Ascending aorta (tissue), 2 donors: ENCODE measurements around the gene POMC. TPM values are rescaled to one million over a fixed set of nuclear protein-coding genes. Genes with fewer than 3 reads are reported as not detected.
"Not testable (repeated sequence)": the region's sequence is repeated elsewhere in the genome, so short reads cannot be mapped to it uniquely, and the experiment has no call there.

ENCODE experiments used
- DNase-seq, 2 donors: peaks; one replicate each; pipeline ENCODE4 v3.0.0-alpha.2; 2019; ENCODE audit warnings: low spot score in 2 of 2
- H3K27ac ChIP-seq, 2 donors: fragments of 200-600 bp; sonication (generic); one replicate each; pipeline ENCODE4 v1.5.1; 2016 to 2017; ENCODE audit warnings: mild to moderate bottlenecking in 1 of 2
- H3K27me3 ChIP-seq: fragments of 200-600 bp; sonication (generic); one replicate; pipeline ENCODE4 v1.5.1; 2017
- H3K36me3 ChIP-seq, 2 donors: fragments of 200-600 bp; sonication (generic); one replicate each; pipeline ENCODE4 v1.5.1; 2016
- H3K4me1 ChIP-seq, 2 donors: fragments of 200-600 bp; sonication (generic); one replicate each; pipeline ENCODE4 v1.5.1; 2016 to 2017; ENCODE audit warnings: mild to moderate bottlenecking in 1 of 2
- H3K4me3 ChIP-seq, 2 donors: fragments of 200-600 bp; sonication (generic); one replicate each; pipeline ENCODE4 v1.5.1; 2016 to 2017; ENCODE audit warnings: mild to moderate bottlenecking in 1 of 2
- H3K9me3 ChIP-seq, 2 donors: fragments of 200-600 bp; sonication (generic); one replicate each; pipeline ENCODE4 v1.5.1; 2016
- CTCF ChIP-seq, 3 experiments: fragments of 200-600 bp in 2 of 3; fragments of 450-650 bp in 1 of 3; sonication (generic) in 2 of 3; IDR thresholded peaks; one replicate each; pipeline ENCODE4 v1.5.1; 2016 to 2019; ENCODE audit warnings: antibody characterized with exemption in 3 of 3, mild to moderate bottlenecking in 1 of 3, moderate library complexity in 1 of 3
- intact Hi-C: fragments of 100-400 bp; cut with DNase I; formaldehyde crosslinking; loops from one replicate; pipeline ENCODE4 v1.15.1; 2023
- total RNA-seq: library from RNA; depleted of rRNA; stranded (reverse); fragments of >200 nt; gene quantifications from one replicate; pipeline ENCODE4 v1.1.0, GENCODE V29; 2016

Gene POMC
- total RNA-seq, 1 donor from 2014 or later, result 18.6 TPM

- H3K27me3 ChIP-seq, result peaks cover 8% of the 10 kb centered on the region
- TF ChIP-seq CTCF (IDR thresholded peaks at IDR 0.05), result no peak
- H3K4me1 ChIP-seq, result peaks cover 0 to 7% of the 10 kb centered on the region in 2 donors
- no peaks in the 10 kb centered on the region for H3K36me3 ChIP-seq
- intact Hi-C loops, result no loop called here
- no peak overlapping the region for H3K27ac ChIP-seq
- DNase-seq, result no peak
- no peaks in the 10 kb centered on the region for H3K9me3 ChIP-seq
- H3K4me3 ChIP-seq, result no peak overlapping the region
Measured at GRCh38 chr2:25165992-25166875, 2.1 kb downstream of the POMC start.

DNA sequence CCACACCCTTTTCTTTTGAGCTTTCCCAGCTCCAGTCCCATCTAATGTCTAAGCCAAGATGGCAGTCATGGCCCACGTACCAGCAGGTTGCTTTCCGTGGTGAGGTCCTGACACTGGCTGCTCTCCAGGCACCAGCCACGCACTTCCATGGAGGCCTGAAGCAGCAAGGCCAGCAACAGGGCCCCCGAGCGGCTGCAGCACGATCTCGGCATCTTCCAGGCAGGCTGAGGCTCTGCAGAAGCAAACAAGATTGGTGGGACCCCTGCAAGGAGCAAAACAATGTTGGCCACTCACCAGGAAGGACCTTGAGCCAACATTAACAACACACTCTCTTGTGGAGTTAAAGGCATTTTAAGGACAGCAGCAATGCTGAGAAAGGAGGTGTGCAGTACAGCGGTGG lies 3.8 kb downstream of the POMC start:
- H3K4me1 ChIP-seq, result peaks cover 0 to 7% of the 10 kb centered on the region in 2 donors
- no peak overlapping the region for H3K27ac ChIP-seq
- H3K27me3 ChIP-seq, result peaks cover 8% of the 10 kb centered on the region
- TF ChIP-seq CTCF (IDR thresholded peaks at IDR 0.05), result no peak
- no peak overlapping the region for H3K4me3 ChIP-seq
- intact Hi-C loops, result no loop called here
- no peaks in the 10 kb centered on the region for H3K9me3 ChIP-seq
- no peaks in the 10 kb centered on the region for H3K36me3 ChIP-seq
- DNase-seq, result no peak

DNA sequence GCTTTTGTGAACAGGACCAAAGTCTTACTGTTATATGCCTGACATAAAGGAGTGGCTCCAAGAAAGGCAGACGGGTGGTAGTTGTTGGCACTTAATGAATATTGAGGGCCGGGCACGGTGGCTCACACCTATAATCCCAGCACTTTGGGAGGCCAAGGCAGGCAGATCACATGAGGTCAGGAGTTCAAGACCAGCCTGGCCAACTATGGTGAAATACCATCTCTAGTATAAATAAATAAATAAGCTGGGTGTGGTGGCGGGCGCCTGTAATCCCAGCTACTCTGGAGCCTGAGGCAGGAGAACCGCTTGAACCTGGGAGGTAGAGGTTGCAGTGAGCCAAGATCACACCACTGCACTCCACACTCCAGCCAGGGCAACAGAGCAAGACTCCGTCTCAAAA lies 6.3 kb downstream of the POMC start:
- H3K4me1 ChIP-seq, H3K27me3 ChIP-seq, H3K9me3 ChIP-seq, DNase-seq, H3K4me3 ChIP-seq, H3K36me3 ChIP-seq, H3K27ac ChIP-seq, intact Hi-C loops: not testable (repeated sequence)

- DNase-seq, result no peak
- intact Hi-C loops, result no loop called here
- no peaks in the 10 kb centered on the region for H3K4me1 ChIP-seq
- H3K4me3 ChIP-seq, result peak overlapping the region; percentile 36 to 48
- H3K27me3 ChIP-seq, result no peaks in the 10 kb centered on the region
- no peak for TF ChIP-seq CTCF (IDR thresholded peaks at IDR 0.05)
- no peaks in the 10 kb centered on the region for H3K36me3 ChIP-seq
- H3K27ac ChIP-seq, result no peak overlapping the region
- H3K9me3 ChIP-seq, result no peaks in the 10 kb centered on the region
Measured at GRCh38 chr2:25161055-25161781, 7.2 kb downstream of the POMC start.

GRCh38 chr2:25160376-25160775 lies 8.0 kb downstream of the POMC start:
- intact Hi-C loops, result no loop called here
- no peaks in the 10 kb centered on the region for H3K4me1 ChIP-seq
- TF ChIP-seq CTCF (IDR thresholded peaks at IDR 0.05), result no peak
- H3K36me3 ChIP-seq, result no peaks in the 10 kb centered on the region
- no peaks in the 10 kb centered on the region for H3K27me3 ChIP-seq
- H3K9me3 ChIP-seq, result no peaks in the 10 kb centered on the region
- no peak overlapping the region for H3K27ac ChIP-seq
- DNase-seq, result no peak
- no peak overlapping the region for H3K4me3 ChIP-seq

- H3K27me3 ChIP-seq, result no peaks in the 10 kb centered on the region
- H3K4me3 ChIP-seq, result no peak overlapping the region
- intact Hi-C loops, result no loop called here
- no peak for TF ChIP-seq CTCF (IDR thresholded peaks at IDR 0.05)
- H3K9me3 ChIP-seq, result no peaks in the 10 kb centered on the region
- H3K4me1 ChIP-seq, result no peaks in the 10 kb centered on the region
- DNase-seq, result no peak
- no peak overlapping the region for H3K27ac ChIP-seq
- H3K36me3 ChIP-seq, result no peaks in the 10 kb centered on the region
Measured at GRCh38 chr2:25159949-25160348, 8.4 kb downstream of the POMC start.
